ENCODE data around the gene PLCB1.

DNA sequence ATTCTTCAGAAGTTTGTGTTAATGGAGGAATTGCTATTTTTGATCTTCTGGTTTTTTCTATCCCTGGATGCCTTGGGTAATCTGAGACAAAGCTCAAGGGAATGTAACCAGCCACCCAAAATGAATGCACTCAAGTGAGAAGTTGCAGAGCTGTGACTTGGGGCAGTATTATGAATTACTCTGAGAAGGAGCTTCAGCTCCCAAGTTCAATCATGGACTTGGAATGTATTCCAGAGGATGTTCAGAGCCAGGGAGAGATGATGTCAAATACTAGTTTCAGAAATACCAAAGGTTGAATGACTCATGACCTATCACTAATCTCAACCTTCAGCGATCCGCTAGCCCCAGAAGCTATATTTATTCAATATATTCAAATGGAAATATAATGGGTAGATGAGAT lies 561.6 kb downstream of the PLCB1 start:
- TF ChIP-seq POLR2A (IDR thresholded peaks at IDR 0.05; ENCODE audit: low read depth) (no peak), CTCF (IDR thresholded peaks at IDR 0.05) (no peak), POLR2AphosphoS5 (IDR thresholded peaks at IDR 0.05) (no peak), EP300 (IDR thresholded peaks at IDR 0.05) (no peak)

Data from esophagus muscularis mucosa (tissue), 4 donors.